ENCODE measurements around the gene ANP32A. TPM values are rescaled to one million over a fixed set of nuclear protein-coding genes. Genes with fewer than 3 reads are reported as not detected.

The ANP32A gene
- total and polyA plus RNA-seq, 8 donors: 111 to 346 (median 298) TPM

DNA sequence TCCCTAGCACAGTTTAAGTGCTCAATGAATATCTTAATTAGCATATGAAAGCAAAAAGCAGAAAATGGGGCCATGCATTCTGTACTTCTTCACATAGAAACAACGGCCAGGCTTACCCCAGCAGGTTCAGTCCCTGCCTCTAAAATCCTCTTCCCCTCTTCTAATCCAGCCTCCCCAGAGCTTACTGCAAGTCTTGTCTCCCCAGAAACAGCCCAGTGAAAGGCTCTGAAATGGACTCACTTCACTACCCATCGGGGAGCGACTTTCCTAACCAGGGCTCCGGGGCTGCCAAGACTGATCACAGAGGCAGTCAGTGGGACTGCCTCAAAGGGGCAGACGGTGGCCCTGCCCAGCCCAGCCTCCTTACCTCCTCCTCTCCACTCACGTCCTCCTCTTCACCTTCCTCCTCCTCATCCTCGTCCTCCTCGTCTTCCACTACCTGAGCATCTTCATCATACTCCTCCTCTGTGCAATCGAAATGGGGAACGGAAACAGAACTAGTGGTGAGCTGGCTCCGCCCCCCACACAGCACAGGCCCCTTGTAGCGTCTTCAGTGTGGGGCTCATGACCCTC is 38.0 kb downstream of the ANP32A start:
- intact Hi-C loops (cut with DNase I): no loop called here
- ATAC-seq (no peak), DNase-seq (no peak)
- Histone ChIP-seq H3K9me3 (no peaks in the 10 kb centered on the region), H3K36me3 (peaks cover 0 to 85% of the 10 kb centered on the region in 2 donors), H3K27ac (peak overlapping the region; percentile 53 to 94), H3K4me1 (peaks cover 12 to 58% of the 10 kb centered on the region in 2 donors), H3K4me3 (peak overlapping the region in 1 of 2 donors; percentile 23), H3K27me3 (no peaks in the 10 kb centered on the region)
- TF ChIP-seq CTCF (IDR thresholded peaks at IDR 0.05): no peak

GRCh38 chr15:68781766-68782588 is 38.7 kb downstream of the ANP32A start:
- Histone ChIP-seq H3K4me3 (peak overlapping the region in 1 of 2 donors; percentile 23), H3K27me3 (no peaks in the 10 kb centered on the region), H3K4me1 (peaks cover 10 to 52% of the 10 kb centered on the region in 2 donors), H3K9me3 (no peaks in the 10 kb centered on the region), H3K36me3 (peaks cover 0 to 82% of the 10 kb centered on the region in 2 donors), H3K27ac (peak overlapping the region; percentile 53 to 94)
- DNase-seq (peak in 3 of 4 donors; percentile 48 to 89 (median 70)), ATAC-seq (peak; percentile 57)
- no peak for TF ChIP-seq CTCF (IDR thresholded peaks at IDR 0.05)
- intact Hi-C loops (cut with DNase I): no loop called here

- DNase-seq: no peak
- no peaks in the 10 kb centered on the region for H3K9me3 ChIP-seq
- no peaks in the 10 kb centered on the region for H3K27me3 ChIP-seq
- intact Hi-C loops (cut with DNase I): no loop called here
- H3K4me1 ChIP-seq: peaks cover 6 to 58% of the 10 kb centered on the region in 2 donors
- no peak for TF ChIP-seq CTCF (IDR thresholded peaks at IDR 0.05)
- H3K4me3 ChIP-seq: peak overlapping the region in 1 of 2 donors; percentile 23
- H3K27ac ChIP-seq: peak overlapping the region; percentile 53 to 94
- ATAC-seq: peak; percentile 14
- peaks cover 0 to 75% of the 10 kb centered on the region in 2 donors for H3K36me3 ChIP-seq
These were observed 39.5 kb downstream of the ANP32A start for GRCh38 chr15:68781217-68781616.

DNA sequence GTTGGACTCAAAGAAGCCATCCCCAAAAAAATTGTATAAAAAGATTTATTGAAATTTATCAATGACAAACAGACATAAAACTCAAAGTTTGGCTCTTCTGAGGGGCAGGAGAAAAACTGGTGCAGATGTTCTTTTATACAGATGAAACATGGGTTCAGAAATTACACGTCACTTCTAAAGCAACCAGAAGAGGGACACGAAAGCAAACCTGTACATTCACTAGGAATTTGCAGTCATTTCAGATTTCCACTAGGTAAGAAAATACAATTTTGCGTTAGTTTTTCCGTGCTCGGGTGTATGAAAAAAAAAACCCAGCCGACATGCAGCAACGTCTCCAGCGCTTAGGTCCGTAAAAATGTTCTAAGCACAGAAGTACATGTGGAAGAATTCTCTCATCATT is 41.8 kb downstream of the ANP32A start:
- Histone ChIP-seq H3K4me1 (peaks cover 6 to 46% of the 10 kb centered on the region in 2 donors), H3K9me3 (no peaks in the 10 kb centered on the region), H3K27ac (no peak overlapping the region), H3K27me3 (no peaks in the 10 kb centered on the region), H3K4me3 (no peak overlapping the region), H3K36me3 (peaks cover 0 to 52% of the 10 kb centered on the region in 2 donors)
- intact Hi-C loops (cut with DNase I): loop anchor here in 1 of 2 donors (10.0 kb wide), 1 partner anchor 46 kb away; the partner anchor contains the start of gene ANP32A
- TF ChIP-seq CTCF (IDR thresholded peaks at IDR 0.05): no peak
- ATAC-seq (no peak), DNase-seq (no peak)

All from left lung (tissue), 10 donors.